HepG2 (cell line): ENCODE measurements around the gene PRR22. TPM values are rescaled to one million over a fixed set of nuclear protein-coding genes. Genes with fewer than 3 reads are reported as not detected.

ENCODE experiments used
- GABPB1 ChIP-seq: IDR thresholded peaks from 2 replicates; pipeline ENCODE4 v1.6.1; 2016; ENCODE audit warnings: mild to moderate bottlenecking, missing genetic modification reagents, moderate library complexity, missing compliant biosample characterization
- HOXA3 ChIP-seq: sonication (generic); formaldehyde crosslinking; IDR thresholded peaks from 2 replicates; pipeline ENCODE4 v1.5.0; 2020; ENCODE audit warnings: missing genetic modification reagents
- MEIS1 ChIP-seq: sonication (generic); formaldehyde crosslinking; IDR thresholded peaks from 2 replicates; pipeline ENCODE4 v1.9.0; 2021; ENCODE audit warnings: mild to moderate bottlenecking, missing genetic modification reagents, moderate library complexity, borderline replicate concordance
- MTA1 ChIP-seq: sonication (generic); formaldehyde crosslinking; IDR thresholded peaks from 2 replicates; pipeline ENCODE4 v1.4.0; 2020; ENCODE audit warnings: missing genetic modification reagents, mild to moderate bottlenecking, borderline replicate concordance
- MXD1 ChIP-seq: sonication (generic); formaldehyde crosslinking; IDR thresholded peaks from 2 replicates; pipeline ENCODE4 v1.4.0; 2020; ENCODE audit warnings: mild to moderate bottlenecking, missing genetic modification reagents
- MYPOP ChIP-seq: sonication (generic); formaldehyde crosslinking; IDR thresholded peaks from 2 replicates; pipeline ENCODE4 v1.8.1; 2023; ENCODE audit warnings: mild to moderate bottlenecking, moderate library complexity, missing genetic modification reagents
- NFRKB ChIP-seq: fragments of 450-650 bp; IDR thresholded peaks from 2 replicates; pipeline ENCODE4 v1.6.1; 2017
- PHF8 ChIP-seq: sonication (generic); formaldehyde crosslinking; IDR thresholded peaks from 2 replicates; pipeline ENCODE4 v1.5.0; 2020; ENCODE audit warnings: missing genetic modification reagents
- POLR2A ChIP-seq, 2 experiments: IDR thresholded peaks; 2 replicates each; pipeline ENCODE4 v1.6.1; 2011; ENCODE audit warnings: low read depth in 2 of 2, low read length in 2 of 2, mild to moderate bottlenecking in 1 of 2, moderate library complexity in 1 of 2; ENCODE audit not compliant: insufficient read depth in 1 of 2
- REPIN1 ChIP-seq: sonication (generic); formaldehyde crosslinking; IDR thresholded peaks from 2 replicates; pipeline ENCODE4 v1.8.0; 2022; ENCODE audit warnings: missing genetic modification reagents, low read depth, mild to moderate bottlenecking, borderline replicate concordance
- RXRA ChIP-seq: sonication (generic); formaldehyde crosslinking; IDR thresholded peaks from 2 replicates; pipeline ENCODE4 v1.5.1; 2020; ENCODE audit warnings: missing genetic modification reagents
- SAFB2 ChIP-seq: sonication (generic); formaldehyde crosslinking; IDR thresholded peaks from 2 replicates; pipeline ENCODE4 v1.5.1; 2020; ENCODE audit warnings: missing genetic modification reagents, low read depth, mild to moderate bottlenecking, borderline replicate concordance
- SMC3 ChIP-seq: IDR thresholded peaks from 2 replicates; pipeline ENCODE4 v1.6.1; 2011; ENCODE audit warnings: low read length, improper control_type of control experiment
- STAG1 ChIP-seq: sonication (generic); formaldehyde crosslinking; IDR thresholded peaks from 2 replicates; pipeline ENCODE4 v1.4.0; 2020; ENCODE audit warnings: missing genetic modification reagents
- TARDBP ChIP-seq: sonication (generic); formaldehyde crosslinking; IDR thresholded peaks from 2 replicates; pipeline ENCODE4 v1.8.0; 2022; ENCODE audit warnings: mild to moderate bottlenecking, missing genetic modification reagents
- TCF12 ChIP-seq, 2 experiments: fragments of 450-650 bp in 1 of 2; sonication (generic) in 1 of 2; formaldehyde crosslinking in 1 of 2; IDR thresholded peaks; 2 replicates each; pipeline versions ENCODE4 v1.6.1 to v1.8.0; 2017 to 2022; ENCODE audit warnings: antibody characterized with exemption in 1 of 2, mild to moderate bottlenecking in 1 of 2, missing genetic modification reagents in 1 of 2, moderate library complexity in 1 of 2
- ZMAT3 ChIP-seq: sonication (generic); formaldehyde crosslinking; conservative IDR thresholded peaks from 2 replicates; pipeline ENCODE4 v1.7.0; 2021; ENCODE audit warnings: missing genetic modification reagents
- ZNF121 ChIP-seq: sonication (generic); formaldehyde crosslinking; IDR thresholded peaks from 2 replicates; pipeline ENCODE4 v1.5.0; 2020; ENCODE audit warnings: mild to moderate bottlenecking, missing genetic modification reagents
- ZNF274 ChIP-seq: sonication (generic); formaldehyde crosslinking; IDR thresholded peaks from 2 replicates; pipeline ENCODE4 v1.5.1; 2020; ENCODE audit warnings: mild to moderate bottlenecking, missing genetic modification reagents
- ZNF329 ChIP-seq: sonication (generic); formaldehyde crosslinking; IDR thresholded peaks from 2 replicates; pipeline ENCODE4 v1.9.0; 2021; ENCODE audit warnings: low read depth, mild to moderate bottlenecking, missing genetic modification reagents
- ZNF350 ChIP-seq: sonication (generic); formaldehyde crosslinking; IDR thresholded peaks from 2 replicates; pipeline ENCODE4 v1.4.0; 2020; ENCODE audit warnings: mild to moderate bottlenecking, low read depth, missing genetic modification reagents, borderline replicate concordance
- ZNF772 ChIP-seq: sonication (generic); formaldehyde crosslinking; IDR thresholded peaks from 2 replicates; pipeline ENCODE4 v1.5.0; 2020; ENCODE audit warnings: mild to moderate bottlenecking, missing genetic modification reagents
- ZNF850 ChIP-seq: sonication (generic); formaldehyde crosslinking; conservative IDR thresholded peaks from 2 replicates; pipeline ENCODE4 v1.9.0; 2021; ENCODE audit warnings: mild to moderate bottlenecking, missing genetic modification reagents
- polyA plus RNA-seq, 8 experiments: library from polyadenylated mRNA; depleted of rRNA in 3 of 8; stranded (reverse) in 7 of 8; unstranded in 1 of 8; fragments of >200 nt; fragmentation: Illumina TruSeq in 4 of 8; extraction: Trizol in 4 of 8; gene quantifications; 2 replicates each; pipeline versions ENCODE4 v1.2.1 to v1.2.3, GENCODE V29; 2011 to 2016; ENCODE audit warnings: low read depth in 4 of 8, missing spikeins in 1 of 8, mixed read lengths in 1 of 8; ENCODE audit not compliant: insufficient read depth in 1 of 8
- total RNA-seq, 5 experiments: library from RNA; depleted of rRNA; stranded (reverse); fragments of >200 nt; fragmentation: Illumina TruSeq; extraction: Trizol; gene quantifications; 2 replicates each; pipeline ENCODE4 v1.2.3, GENCODE V29; 2016; ENCODE audit warnings: low read depth in 1 of 5
- TF ChIP-seq, protein P1 (sequence below): sonication (generic); formaldehyde crosslinking; IDR thresholded peaks from 2 replicates; pipeline ENCODE4 v1.5.0; 2020; ENCODE audit warnings: missing genetic modification reagents
- TF ChIP-seq, protein P2 (sequence below): sonication (generic); formaldehyde crosslinking; IDR thresholded peaks from 2 replicates; pipeline ENCODE4 v1.4.0; 2020; ENCODE audit warnings: mild to moderate bottlenecking, low read depth, missing genetic modification reagents

Gene PRR22
- total and polyA plus RNA-seq, 2 of the 13 experiments (the other 11 are each of a cell fraction or from before 2014, with no cell fraction given) = 0.84 to 2.3 TPM

DNA sequence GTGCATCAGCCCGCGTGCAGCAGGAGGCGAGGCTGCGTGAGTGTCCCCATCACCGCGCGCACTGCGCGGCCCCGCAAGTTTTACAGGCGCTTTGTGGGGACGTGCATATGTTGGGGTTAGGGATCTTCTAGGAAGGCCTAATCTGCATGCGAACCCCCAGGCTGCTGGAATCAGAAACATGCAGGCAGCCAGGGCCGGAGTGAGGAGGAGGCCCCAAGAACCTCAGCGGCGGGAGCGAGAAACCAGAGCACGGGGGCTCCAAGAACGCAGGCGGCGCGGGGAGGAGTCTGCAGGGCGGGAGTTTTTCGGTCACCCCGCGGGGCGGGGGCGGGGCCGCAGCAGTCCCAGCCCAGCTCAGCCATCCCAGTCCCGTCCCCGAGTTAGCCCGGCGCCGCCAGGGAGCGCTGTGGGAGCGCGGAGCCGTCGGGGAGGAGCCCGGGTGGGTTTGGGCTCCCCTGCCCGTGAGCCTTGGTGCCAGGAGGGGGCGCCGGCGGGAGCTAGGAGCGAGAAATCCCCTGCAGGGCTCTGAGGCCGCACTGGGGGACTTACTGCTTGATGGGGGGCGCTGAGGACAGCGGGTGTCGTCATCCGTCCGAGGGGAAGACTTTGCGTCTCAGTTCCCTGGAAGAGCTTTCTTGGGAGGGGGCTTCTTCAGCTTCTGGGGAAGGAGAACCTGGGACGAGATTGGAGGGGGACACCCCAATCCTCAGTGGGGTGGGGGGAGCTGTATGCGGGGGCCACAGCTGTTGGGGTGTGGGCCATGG is 19.4 kb upstream of the PRR22 start (continued):
- TF ChIP-seq, protein P1, sequence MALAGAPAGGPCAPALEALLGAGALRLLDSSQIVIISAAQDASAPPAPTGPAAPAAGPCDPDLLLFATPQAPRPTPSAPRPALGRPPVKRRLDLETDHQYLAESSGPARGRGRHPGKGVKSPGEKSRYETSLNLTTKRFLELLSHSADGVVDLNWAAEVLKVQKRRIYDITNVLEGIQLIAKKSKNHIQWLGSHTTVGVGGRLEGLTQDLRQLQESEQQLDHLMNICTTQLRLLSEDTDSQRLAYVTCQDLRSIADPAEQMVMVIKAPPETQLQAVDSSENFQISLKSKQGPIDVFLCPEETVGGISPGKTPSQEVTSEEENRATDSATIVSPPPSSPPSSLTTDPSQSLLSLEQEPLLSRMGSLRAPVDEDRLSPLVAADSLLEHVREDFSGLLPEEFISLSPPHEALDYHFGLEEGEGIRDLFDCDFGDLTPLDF = 0 out of 2 replicates have a peak, but pooled peaks have one; percentile 58
- TF ChIP-seq ZMAT3 (CRISPR knock-in tag) (peak; percentile 59; the same call in 1 of the 2 replicates), ZNF350 (CRISPR knock-in tag) (peak; percentile 77; the same call in 1 of the 2 replicates), TARDBP (CRISPR knock-in tag) (peak; percentile 65; the same call in 1 of the 2 replicates), ZNF850 (CRISPR knock-in tag) (0 out of 2 replicates have a peak, but pooled peaks have one; percentile 53), POLR2A (IDR thresholded peaks at IDR 0.05; ENCODE audit: insufficient read depth in 1 of 2, low read depth in 2 of 2, low read length in 2 of 2) (peak in 1 of 2 experiments; percentile 42; a peak in 1 of 4 replicates), MEIS1 (CRISPR knock-in tag) (peak; percentile 20; the same call in 1 of the 2 replicates), ZNF274 (CRISPR knock-in tag) (peak; percentile 81), ZNF121 (CRISPR knock-in tag) (peak; percentile 55; the same call in 1 of the 2 replicates), ZNF329 (CRISPR knock-in tag) (0 out of 2 replicates have a peak, but pooled peaks have one; percentile 45), STAG1 (peak; percentile 97), NFRKB (no peak), ZNF772 (CRISPR knock-in tag) (peak; percentile 84), SMC3 (peak; percentile 59; the same call in 1 of the 2 replicates), SAFB2 (CRISPR knock-in tag) (no peak; the same call in 1 of the 2 replicates), RXRA (CRISPR knock-in tag) (peak; percentile 53), MTA1 (CRISPR knock-in tag) (peak; percentile 49; the same call in 1 of the 2 replicates), TCF12 (IDR thresholded peaks at IDR 0.05) (no peak), TCF12 (CRISPR knock-in tag; IDR thresholded peaks at IDR 0.05) (0 out of 2 replicates have a peak, but pooled peaks have one; percentile 58), MYPOP (CRISPR knock-in tag) (peak; percentile 89; the same call in 1 of the 2 replicates), REPIN1 (CRISPR knock-in tag) (peak; percentile 41; the same call in 1 of the 2 replicates), GABPB1 (CRISPR knock-in tag) (peak; percentile 75; the same call in 1 of the 2 replicates), PHF8 (peak; percentile 50; the same call in 1 of the 2 replicates), HOXA3 (CRISPR knock-in tag) (peak; percentile 47), MXD1 (CRISPR knock-in tag) (peak; percentile 32; the same call in 1 of the 2 replicates)
- TF ChIP-seq, protein P2, sequence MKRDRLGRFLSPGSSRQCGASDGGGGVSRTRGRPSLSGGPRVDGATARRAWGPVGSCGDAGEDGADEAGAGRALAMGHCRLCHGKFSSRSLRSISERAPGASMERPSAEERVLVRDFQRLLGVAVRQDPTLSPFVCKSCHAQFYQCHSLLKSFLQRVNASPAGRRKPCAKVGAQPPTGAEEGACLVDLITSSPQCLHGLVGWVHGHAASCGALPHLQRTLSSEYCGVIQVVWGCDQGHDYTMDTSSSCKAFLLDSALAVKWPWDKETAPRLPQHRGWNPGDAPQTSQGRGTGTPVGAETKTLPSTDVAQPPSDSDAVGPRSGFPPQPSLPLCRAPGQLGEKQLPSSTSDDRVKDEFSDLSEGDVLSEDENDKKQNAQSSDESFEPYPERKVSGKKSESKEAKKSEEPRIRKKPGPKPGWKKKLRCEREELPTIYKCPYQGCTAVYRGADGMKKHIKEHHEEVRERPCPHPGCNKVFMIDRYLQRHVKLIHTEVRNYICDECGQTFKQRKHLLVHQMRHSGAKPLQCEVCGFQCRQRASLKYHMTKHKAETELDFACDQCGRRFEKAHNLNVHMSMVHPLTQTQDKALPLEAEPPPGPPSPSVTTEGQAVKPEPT = no peak
